Measurements from ENCODE around the gene OSBPL10. TPM values are rescaled to one million over a fixed set of nuclear protein-coding genes. Genes with fewer than 3 reads are reported as not detected.

The OSBPL10 gene
- total RNA-seq, 2 donors from 2014 or later, result 23.8 to 33.6 TPM

DNA sequence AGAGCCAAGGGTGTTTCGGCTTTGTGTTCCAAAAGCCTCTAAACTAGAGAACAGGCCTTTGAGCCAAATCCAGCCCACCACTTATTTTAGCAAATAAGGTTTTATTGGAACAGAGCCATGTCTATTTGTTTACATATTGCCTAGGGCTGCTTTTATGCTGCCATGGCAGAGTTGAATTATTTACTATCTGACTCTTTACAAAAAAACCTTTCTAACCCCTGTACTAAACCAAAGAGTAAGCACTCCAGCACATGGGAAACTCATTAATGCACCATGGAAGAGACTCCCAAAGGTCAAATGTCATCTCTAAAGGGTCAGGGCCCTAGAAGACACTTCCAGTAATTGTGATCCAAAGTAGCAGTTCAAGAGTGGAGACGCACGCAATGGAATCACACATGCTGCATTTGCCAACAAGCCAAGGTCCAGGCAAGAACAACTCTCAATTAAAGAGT lies 22.3 kb downstream of the OSBPL10 start:
- peak overlapping the region; percentile 34 for H3K4me3 Mint-ChIP-seq
- Histone ChIP-seq H3K9me3 (ENCODE audit: control insufficient read depth, low read length) (peaks cover 14% of the 10 kb centered on the region), H3K4me3 (ENCODE audit: low read length) (no peak overlapping the region), H3K4me1 (ENCODE audit: control insufficient read depth, insufficient read depth, low read length) (peaks cover 22% of the 10 kb centered on the region), H3K27ac (ENCODE audit: low read depth, low read length) (peak overlapping the region; percentile 57), H3K36me3 (ENCODE audit: control insufficient read depth, insufficient read depth, low read length) (no peaks in the 10 kb centered on the region), H3K9ac (ENCODE audit: extremely low read depth, low read length, poor library complexity, severe bottlenecking) (no peak overlapping the region), H3K27me3 (ENCODE audit: control insufficient read depth, insufficient read depth, low read length, poor library complexity, severe bottlenecking) (no peaks in the 10 kb centered on the region)
- H3K27ac Mint-ChIP-seq, result peak overlapping the region; percentile 5
- peaks cover 32% of the 10 kb centered on the region for H3K4me1 Mint-ChIP-seq
- no peak for DNase-seq
- peaks cover 4% of the 10 kb centered on the region for H3K36me3 Mint-ChIP-seq (ENCODE audit: low read depth)
- TF ChIP-seq, protein P1, sequence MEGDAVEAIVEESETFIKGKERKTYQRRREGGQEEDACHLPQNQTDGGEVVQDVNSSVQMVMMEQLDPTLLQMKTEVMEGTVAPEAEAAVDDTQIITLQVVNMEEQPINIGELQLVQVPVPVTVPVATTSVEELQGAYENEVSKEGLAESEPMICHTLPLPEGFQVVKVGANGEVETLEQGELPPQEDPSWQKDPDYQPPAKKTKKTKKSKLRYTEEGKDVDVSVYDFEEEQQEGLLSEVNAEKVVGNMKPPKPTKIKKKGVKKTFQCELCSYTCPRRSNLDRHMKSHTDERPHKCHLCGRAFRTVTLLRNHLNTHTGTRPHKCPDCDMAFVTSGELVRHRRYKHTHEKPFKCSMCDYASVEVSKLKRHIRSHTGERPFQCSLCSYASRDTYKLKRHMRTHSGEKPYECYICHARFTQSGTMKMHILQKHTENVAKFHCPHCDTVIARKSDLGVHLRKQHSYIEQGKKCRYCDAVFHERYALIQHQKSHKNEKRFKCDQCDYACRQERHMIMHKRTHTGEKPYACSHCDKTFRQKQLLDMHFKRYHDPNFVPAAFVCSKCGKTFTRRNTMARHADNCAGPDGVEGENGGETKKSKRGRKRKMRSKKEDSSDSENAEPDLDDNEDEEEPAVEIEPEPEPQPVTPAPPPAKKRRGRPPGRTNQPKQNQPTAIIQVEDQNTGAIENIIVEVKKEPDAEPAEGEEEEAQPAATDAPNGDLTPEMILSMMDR (conservative IDR thresholded peaks at IDR 0.05), result no peak
- no peaks in the 10 kb centered on the region for H3K27me3 Mint-ChIP-seq (ENCODE audit: insufficient read depth)
- 89 to 90% methylated on average over 3 of the region's 3 CpGs for WGBS, 2 experiments (ENCODE audit: insufficient coverage in 1 of 2, insufficient read length in 1 of 2)
- peaks cover 19% of the 10 kb centered on the region for H3K9me3 Mint-ChIP-seq

DNA sequence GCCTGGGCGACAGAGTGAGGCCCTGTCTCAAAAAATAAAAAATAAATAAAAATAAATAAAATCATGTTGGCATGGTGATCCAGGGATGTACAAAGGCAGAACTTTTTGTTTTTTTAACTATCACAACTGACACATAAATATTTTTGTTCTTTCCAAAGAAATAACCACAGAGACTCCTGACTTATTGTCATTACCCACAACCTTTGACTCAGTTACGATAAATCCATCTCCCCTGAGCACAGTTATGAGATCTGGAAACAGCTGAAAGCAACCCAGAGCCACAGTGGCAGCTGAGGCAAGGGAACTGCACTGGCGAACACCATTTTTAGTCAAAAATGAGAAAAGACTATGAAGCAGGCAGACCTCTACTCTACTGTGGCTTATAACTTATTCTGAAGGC lies 24.0 kb downstream of the OSBPL10 start:
- Histone ChIP-seq H3K36me3 (ENCODE audit: control insufficient read depth, insufficient read depth, low read length) (no peaks in the 10 kb centered on the region), H3K4me3 (ENCODE audit: low read length) (no peak overlapping the region), H3K27ac (ENCODE audit: low read depth, low read length) (no peak overlapping the region), H3K4me1 (ENCODE audit: control insufficient read depth, insufficient read depth, low read length) (peaks cover 22% of the 10 kb centered on the region), H3K9ac (ENCODE audit: extremely low read depth, low read length, poor library complexity, severe bottlenecking) (no peak overlapping the region), H3K27me3 (ENCODE audit: control insufficient read depth, insufficient read depth, low read length, poor library complexity, severe bottlenecking) (no peaks in the 10 kb centered on the region), H3K9me3 (ENCODE audit: control insufficient read depth, low read length) (peaks cover 14% of the 10 kb centered on the region)
- Mint-ChIP-seq H3K4me3 (no peak overlapping the region), H3K4me1 (peaks cover 35% of the 10 kb centered on the region), H3K27me3 (ENCODE audit: insufficient read depth) (no peaks in the 10 kb centered on the region), H3K36me3 (ENCODE audit: low read depth) (peaks cover 4% of the 10 kb centered on the region), H3K9me3 (peaks cover 19% of the 10 kb centered on the region), H3K27ac (no peak overlapping the region)
- WGBS, 2 experiments (ENCODE audit: insufficient coverage in 1 of 2, insufficient read length in 1 of 2), result 92 to 98% methylated on average over 2 of the region's 3 CpGs
- DNase-seq, result no peak
- TF ChIP-seq, protein P1 (conservative IDR thresholded peaks at IDR 0.05), result no peak

DNA sequence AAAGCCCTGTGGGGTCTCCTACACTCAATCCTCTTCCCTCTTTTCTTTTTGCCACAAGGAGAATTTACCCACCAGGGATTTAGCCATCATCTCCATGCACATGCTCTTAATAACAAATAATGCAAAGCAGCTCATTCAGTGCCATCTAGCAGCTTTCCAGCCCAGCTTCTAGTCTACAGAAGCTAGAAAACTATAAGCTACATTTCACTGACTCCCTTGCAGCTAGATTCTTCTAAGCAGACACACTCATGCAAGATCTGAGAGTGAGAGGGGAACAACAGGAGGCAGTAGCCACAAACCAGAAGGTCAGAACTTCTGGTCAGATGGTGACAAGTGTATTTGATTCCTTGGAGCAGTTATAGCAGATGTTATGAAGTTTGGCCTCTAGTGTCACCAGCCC lies 25.5 kb downstream of the OSBPL10 start:
- TF ChIP-seq, protein P1 (conservative IDR thresholded peaks at IDR 0.05), result no peak
- Mint-ChIP-seq H3K36me3 (ENCODE audit: low read depth) (peaks cover 8% of the 10 kb centered on the region), H3K4me3 (no peak overlapping the region), H3K4me1 (peaks cover 28% of the 10 kb centered on the region), H3K9me3 (peaks cover 22% of the 10 kb centered on the region), H3K27me3 (ENCODE audit: insufficient read depth) (no peaks in the 10 kb centered on the region), H3K27ac (no peak overlapping the region)
- H3K36me3 ChIP-seq (ENCODE audit: control insufficient read depth, insufficient read depth, low read length), result no peaks in the 10 kb centered on the region
- no peak for DNase-seq
- peaks cover 18% of the 10 kb centered on the region for H3K9me3 ChIP-seq (ENCODE audit: control insufficient read depth, low read length)
- no peak overlapping the region for H3K27ac ChIP-seq (ENCODE audit: low read depth, low read length)
- no peak overlapping the region for H3K4me3 ChIP-seq (ENCODE audit: low read length)
- H3K4me1 ChIP-seq (ENCODE audit: control insufficient read depth, insufficient read depth, low read length), result peaks cover 18% of the 10 kb centered on the region
- H3K9ac ChIP-seq (ENCODE audit: extremely low read depth, low read length, poor library complexity, severe bottlenecking), result no peak overlapping the region
- H3K27me3 ChIP-seq (ENCODE audit: control insufficient read depth, insufficient read depth, low read length, poor library complexity, severe bottlenecking), result no peaks in the 10 kb centered on the region
